CD4-positive, alpha-beta T cell treated with Interleukin-6 at 100 ng/mL for 8 hours (primary cell): Measurements from ENCODE around the gene REEP1.
"Not testable (repeated sequence)": the region's sequence is repeated elsewhere in the genome, so short reads cannot be mapped to it uniquely, and the experiment has no call there.

Experiments used
- DNase-seq: peaks from one replicate; pipeline ENCODE4 v3.0.0-alpha.2; 2020; ENCODE audit warnings: mixed read lengths, low spot score

Gene REEP1

DNA sequence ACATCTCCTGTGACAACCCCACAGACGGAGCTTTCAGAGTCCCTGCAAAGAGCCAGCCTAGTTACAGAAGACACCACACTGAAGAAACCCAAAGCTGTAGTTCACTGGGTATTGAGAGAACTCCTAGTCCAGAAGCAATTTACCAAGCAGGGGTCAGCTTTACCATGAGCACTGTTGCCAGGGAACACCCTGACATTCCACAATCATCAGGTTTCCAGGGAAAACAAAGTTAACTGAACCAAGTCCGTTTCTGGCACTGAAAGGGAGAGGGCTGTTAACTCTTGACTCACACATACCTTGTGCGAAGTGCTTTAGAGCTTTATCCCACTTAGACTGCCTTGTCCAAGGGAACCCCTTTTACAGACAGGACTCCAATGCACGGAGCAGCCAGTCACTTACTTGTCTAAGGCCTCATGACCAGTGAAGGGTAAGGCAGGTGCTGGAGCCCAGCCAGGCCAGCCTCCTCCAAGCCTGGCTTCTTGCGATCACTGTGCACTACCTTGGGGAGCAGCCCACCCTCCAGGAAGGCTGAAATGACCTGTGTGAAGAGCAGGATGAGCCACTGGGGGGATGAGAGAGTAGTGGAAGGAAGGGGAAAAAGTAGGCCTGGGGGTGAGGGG is 53.9 kb downstream of the REEP1 start:
- DNase-seq: no peak

DNA sequence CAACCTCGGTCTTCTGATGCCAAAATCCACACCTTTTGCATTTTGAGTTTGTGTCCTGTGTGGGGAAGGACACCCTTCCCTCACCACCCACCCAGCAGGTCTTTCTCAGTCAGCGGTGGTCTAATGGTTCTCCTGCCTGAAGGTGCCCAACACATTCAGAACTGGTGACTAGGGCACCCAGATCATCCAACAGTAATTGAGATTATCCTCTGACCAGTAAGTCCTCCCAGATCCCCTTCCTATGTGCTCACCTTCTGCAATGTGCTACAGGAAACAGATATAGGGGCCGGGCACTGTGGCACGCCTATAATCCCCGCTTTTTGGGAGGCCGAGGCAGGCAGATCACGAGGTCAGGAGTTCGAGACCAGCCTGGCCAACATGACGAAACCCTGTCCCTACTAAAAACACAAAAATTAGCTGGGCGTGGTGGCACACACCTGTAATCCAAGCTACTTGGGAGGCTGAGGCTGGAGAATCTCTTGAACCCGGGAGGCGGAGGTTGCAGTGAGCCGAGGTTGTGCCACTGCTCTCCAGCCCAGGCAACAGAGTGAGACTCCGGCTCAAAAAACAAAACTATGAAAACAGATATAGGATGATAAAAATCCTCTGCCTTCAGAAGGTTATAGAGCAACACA is 56.2 kb downstream of the REEP1 start:
- DNase-seq: no peak

DNA sequence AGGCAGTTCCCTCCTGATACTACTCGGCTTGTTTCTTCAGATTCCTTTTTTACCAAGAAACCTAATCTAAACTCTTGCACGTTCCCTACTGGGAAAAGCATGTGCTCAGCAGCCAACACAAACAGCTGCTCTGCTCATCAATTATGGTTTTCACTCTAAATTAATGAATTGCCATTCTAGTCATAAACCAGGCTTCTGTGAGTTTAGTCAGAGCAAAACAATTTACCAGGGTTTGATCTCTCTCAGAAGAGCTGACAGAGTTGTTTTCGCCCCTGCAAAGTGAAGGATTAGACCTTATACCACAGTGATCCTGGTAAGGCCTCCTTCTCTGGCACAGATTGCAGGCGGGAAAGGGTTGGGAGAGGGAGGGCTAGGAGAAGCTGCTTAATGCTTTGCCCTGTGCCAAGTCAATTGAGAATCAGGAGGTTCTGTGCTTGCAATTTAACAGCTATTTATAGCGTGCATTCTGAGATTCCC is 57.2 kb downstream of the REEP1 start:
- DNase-seq: no peak

DNA sequence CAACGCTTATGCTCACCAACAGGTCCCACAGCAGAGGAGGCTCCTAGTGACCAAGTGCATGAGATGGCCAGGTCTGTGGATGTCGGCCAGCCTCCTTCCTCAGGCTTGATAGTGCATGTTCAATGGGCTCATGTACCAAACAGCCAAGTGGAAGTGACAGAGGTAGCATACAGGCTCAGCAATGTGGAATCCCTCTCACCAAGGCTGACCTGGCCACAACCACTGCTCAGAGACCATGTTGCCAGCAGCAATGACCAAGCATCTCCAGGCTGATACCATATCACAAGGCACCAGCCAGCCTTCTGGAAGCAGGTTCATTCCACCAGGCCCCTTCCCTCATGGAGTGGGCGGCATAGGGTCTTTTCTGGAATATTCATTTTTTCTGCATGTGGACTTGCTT is 61.5 kb downstream of the REEP1 start:
- DNase-seq: no peak

DNA sequence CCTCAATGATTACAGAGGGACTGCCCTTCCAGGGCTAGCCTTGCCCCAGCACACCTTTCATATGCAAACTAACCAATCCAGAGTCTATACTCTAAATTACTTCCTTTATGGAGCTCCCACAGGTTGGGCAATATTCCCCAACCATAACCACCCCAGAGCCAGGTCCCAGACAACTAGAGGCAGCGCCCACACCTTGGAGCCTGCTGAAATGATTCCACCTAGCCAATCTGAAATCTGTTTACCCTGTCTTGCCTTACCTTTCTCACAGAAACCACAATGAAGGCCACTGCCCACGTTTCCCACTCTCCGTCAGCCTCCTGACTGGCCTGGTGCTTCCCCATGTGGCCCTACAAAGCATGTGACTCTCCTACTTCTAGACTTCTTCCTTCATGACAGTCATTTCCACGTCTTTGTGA is 62.0 kb downstream of the REEP1 start:
- DNase-seq: no peak

DNA sequence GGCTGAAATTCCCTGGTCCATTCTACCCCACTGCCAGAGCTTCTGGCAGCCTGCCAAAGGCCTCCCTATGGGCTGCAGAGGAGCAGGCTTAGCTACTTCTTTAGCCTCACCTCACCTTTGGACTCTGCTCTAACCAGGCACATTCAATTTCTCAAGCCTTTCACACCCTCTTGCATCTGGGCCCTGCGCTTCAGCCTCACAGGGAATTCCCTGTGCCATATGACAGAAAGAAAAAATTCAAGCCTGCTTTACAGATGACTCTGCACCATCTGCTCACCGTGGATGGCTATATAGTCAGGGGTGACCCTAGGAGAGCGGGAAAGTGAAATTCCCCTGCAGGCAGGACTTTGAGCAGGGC is 62.5 kb downstream of the REEP1 start:
- DNase-seq: no peak

DNA sequence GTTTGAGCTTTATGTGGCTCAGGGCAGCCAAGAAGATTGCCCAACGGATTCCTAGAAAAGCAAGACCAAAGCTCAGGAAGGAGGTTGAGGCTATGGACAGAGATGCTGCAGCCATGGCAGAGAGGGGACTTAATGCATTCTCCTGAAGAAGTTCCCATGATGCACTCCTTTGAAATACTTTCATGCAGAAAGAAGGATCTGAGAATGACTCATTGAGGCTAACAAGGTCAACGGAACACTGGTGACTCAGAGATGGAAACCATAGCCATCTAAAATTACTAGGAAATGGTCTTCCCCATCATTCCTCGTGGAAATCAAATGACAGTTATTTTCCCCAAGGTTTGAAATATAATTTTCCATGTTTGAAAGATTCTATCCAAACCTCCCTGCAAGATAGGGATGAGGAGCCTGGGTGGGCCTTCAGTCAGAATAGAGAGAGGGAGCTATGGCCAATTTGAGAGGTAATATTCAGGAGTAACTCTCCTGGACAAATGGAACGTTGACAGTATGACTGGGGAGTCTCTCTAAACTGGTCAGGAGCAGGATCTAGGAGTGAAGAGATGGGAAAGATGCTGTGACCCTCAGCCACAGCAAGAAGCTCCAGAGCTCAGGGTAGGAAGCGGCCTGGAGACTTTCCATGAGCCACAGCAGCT is 63.0 kb downstream of the REEP1 start:
- DNase-seq: no peak

DNA sequence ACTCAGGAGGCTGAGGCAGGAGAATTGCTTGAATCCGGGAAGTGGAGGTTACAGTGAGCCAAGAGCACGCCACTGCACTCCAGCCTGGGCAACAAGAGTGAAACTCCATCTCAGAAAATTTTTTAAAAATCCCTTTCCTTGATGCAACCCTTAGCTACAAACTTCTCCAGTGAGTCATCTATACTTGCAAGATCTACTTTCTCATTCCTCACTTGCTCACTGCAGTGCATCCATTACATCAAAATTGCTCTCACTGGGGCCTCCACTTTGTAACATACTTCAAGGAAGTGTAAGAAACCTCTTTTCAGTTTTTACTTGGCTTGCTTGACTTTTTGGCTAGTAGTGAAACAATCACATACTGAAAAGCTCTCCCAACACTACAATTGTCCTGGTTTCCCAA is 65.3 kb downstream of the REEP1 start:
- no peak for DNase-seq

DNA sequence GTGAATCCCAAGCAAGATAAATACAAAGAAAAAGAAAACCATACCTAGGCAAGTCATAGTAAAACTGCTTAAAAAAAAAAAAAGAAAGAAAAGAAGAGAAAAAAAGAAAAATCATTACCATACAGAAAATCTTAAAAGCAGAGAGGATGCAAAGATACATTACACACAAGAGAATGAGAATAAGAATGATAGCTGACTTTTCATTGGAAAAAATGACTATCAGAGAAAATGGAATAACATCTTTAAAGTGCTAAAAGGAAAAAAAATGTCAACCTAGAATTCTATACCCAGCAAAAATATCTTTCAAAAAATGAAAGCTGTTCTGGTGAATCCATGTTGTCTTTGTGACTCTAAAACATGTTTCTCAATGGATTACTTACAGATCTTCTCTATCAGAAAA is 66.2 kb downstream of the REEP1 start:
- DNase-seq: no peak

DNA sequence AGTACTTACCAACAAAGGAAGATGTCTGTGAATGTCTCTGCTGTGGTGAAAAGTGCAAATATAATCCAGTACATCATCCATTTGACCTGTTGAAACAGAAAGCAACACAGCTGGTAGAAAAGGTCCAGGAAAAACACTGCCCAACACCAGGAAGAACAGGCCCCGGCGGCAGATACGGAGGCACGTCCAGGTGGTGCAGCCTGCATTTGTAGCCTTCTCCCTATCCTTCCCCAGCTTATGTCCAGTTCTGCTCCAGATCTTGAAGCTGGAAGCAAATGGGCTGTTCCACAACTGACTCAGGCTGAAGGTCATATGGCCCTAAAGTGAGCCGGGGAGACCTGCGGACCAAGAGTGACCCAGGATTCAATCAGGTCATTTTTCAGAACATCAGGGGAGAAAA is 73.5 kb downstream of the REEP1 start:
- no peak for DNase-seq

DNA sequence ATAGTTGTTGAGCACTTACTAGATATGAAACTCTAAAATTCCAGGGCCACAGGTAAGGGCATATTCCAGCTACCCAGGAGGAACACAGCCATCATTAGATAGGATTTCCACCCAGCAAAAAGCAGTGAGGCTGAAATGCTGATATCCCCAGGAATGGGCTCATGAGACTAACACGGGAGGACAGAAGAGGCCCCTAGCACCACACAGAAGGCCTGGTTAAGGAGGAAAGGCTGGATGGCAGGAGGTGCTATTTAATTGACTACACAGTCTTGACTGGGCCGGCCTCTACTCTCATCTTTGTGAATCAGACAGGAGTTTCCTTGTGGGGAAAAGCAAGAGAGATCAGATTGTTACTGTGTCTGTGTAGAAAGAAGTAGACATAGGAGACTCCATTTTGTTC is 76.4 kb downstream of the REEP1 start:
- no peak for DNase-seq

DNA sequence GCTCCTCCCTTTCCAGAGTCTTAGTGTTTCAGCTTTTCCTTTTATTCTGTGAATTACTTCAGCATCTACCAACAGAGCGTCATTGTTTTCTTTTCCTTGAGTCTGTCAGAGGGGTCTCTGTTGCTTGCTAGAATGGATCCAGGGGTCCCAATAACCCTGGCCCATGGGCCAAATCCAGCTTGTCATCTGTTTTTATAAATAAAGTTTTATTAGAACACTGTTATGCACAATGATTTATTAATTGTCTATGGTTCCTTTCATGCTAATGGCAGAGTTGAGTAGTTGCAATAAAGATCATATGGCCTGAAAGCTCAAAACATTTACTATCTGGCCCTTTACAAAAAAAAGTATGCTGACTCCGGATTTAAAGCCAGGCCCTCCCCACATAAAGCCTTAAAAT is 79.3 kb downstream of the REEP1 start:
- DNase-seq: no peak

DNA sequence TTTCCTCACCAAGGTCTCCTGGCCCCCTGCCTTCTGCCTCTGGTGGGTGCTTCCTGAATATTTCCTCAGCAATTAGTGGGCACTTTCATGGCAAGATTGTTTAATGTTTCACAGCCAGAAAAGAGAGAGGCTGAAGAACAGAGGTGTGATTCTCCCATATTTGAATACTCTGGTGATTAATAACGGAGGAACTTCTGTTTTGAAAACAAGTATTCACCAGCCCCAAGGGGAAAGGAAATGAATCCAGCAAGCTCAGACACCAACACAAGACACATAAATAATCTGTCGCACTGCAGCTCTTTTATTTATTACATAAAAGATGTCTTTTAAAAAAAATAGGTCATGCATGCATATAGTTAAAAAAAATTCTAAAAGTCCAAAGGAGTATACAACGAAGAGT is 80.4 kb downstream of the REEP1 start:
- DNase-seq: no peak

DNA sequence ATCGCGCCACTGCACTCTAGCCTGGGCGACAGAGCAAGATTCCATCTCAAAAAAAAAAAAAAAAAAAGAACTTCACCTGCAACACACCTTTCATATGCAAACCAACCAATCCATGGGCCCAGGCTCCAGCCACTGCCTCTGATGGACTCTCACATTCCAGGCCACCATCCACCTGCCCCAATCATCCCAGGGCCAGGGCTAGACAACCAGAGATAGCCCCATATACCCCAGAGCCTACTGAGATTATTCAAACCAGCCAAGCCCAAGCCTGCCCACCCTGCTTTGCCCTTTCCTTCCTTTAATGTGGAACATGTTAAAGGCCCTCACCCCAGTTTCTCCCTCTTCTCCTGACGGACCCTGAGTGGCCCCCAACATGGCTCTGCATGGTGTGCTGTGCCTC is 81.1 kb downstream of the REEP1 start:
- DNase-seq: no peak

DNA sequence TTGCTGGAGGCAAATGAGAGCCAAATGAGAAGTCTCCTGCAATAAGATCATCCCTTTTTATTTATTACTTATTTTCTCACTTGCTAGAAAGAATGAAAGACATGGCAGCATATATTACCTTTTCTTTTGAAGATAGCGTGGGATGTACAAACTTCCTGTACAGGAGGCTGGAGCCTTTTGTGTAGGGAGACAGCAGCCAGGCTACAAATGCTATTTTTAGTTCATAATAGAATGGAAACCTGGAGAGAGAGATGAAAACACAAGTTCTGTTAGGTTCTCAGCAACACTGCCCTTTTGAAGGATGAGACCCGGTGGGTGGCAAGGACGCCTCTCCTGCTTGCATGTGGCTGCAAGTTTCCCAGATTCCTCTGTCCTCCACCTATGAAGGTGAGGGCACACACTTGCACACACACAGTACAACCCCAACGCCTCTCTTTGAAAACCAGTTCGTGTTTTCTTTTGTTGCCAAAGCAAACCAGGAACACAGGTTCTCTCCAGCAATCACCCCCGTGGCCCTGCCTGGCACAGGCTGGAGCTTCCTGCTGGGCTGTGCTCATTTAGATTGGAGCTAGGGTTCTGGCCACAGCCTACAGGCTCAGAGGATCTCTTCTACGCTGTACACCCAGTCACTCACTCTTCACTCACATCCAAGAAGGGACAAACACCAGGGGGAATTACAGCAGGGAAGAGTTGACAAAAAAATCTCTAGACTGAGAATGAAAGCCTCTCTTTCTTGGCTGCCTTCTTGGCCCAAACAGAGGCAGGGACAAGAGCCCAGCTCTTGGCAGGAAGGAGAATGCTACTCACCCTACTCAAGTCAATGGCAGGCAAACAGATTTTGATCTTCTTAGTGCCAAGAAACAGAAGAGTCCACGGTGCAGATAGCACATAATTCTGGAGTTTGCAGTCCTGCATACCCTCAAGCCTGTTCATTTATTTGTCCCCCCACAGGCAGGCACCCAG is 82.6 kb downstream of the REEP1 start:
- DNase-seq: no peak

DNA sequence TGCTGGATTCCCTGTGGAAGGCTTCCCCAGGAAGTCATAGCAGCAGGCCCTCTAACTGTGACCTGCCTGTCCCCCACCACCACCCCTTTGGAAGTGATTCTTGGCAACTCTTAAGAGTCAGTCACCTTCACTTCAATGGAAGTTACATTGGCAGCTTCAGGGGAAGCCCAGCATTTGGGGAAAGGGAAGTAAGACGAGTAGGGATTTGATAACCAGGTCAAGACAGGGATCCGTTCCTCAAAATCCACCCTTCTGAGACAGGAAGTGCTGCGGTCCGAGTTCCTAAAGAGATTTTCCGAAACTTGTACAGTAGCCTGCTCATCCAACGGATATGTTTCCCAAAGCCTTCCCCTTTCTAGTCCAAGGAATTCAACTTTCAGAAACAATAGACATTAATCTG is 84.0 kb downstream of the REEP1 start:
- DNase-seq: no peak

DNA sequence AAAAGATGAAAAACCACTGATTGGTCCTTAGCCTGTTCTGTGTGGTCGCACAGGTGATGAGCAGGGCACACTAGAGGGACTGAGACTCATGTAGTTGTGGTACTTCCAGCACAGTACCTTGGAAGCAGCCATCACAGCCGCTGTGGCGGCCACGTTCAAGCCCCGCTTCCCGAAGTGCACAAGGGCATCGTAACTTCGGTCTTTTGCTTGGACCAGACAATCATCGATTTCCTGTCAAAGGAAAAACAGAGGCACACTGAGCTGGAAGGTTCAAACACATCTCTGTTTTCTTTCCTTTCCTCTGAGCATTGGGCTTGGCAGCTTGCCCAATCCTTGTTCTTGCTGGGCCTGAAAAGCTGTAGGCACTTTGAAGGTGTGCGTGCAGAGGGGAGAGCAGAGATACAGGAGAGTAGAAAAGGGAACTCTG is 85.6 kb downstream of the REEP1 start:
- DNase-seq: no peak

DNA sequence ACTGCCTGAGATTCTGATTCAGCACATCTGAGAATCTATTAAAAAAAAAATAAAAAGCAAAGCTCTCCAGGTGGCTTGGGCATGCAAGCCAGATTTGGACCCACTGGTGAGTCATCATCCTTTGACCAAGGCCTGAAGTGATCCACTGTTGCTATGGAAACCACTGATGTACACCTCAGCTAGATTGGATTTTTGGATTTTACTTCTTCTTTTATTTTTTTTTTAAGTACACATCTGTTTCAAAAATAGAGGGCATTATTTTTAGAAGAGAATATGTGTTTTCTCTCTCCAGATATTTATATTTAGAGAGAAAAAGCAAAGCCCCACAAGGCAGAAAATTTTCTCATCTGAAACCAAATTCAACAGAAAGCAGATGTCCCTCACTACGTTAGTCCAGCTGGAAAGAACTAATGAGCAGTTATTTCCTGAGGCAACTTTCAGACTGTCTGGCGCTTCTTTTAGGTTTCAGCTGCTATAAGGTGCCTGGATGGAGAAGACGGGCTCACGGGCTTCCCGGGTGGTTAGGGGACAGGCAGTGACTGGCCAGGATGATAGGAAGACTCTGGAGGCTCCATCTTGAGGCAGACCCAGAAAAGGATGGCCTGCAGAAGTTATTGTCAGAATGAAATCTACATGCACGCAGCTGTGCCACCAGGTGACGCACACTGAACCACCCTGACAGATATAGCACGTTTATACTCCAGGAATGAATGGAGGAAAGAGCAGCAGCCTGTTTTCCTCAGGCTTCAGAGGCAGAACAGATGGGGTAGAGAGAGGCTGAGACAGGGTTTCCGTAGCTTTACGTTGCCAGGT is 87.6 kb downstream of the REEP1 start:
- no peak for DNase-seq

DNA sequence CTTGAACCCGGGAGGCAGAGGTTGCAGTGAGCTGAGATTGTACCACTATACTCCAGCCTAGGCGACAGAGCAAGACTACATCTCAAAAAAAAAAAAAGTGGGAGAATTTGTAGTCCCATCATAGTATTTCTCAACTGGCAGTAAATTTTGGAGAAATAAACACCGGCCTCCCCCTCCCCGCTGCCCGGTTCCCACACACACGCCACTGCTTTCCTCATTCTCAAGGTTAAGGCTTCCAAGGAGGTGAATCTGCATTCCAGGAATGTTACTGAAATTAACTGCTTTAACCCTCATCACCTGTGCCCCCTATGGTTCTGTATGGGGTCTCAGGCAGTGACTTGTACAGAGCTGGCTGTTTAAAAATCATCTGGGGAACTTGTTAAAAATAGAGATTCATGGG is 88.2 kb downstream of the REEP1 start:
- no peak for DNase-seq

DNA sequence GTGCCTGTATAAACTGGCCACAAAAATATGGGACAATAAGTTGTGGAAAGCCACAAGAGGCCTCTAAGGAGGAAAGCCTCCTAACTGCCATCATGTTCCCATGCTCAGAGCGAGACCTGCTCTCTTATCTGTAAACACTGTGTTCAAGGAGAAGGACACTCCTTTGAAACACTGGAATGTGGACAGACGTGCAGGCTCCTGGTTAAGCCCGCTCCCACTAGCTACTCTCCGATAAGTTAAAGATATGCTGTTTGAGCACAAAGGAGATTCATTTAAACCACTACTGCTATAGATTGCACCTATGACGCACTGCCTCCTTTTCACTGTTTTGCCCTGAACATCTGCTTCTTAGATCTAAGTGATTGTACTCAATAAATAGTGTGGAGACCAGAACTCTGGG is 92.2 kb downstream of the REEP1 start:
- DNase-seq: not testable (repeated sequence)

DNA sequence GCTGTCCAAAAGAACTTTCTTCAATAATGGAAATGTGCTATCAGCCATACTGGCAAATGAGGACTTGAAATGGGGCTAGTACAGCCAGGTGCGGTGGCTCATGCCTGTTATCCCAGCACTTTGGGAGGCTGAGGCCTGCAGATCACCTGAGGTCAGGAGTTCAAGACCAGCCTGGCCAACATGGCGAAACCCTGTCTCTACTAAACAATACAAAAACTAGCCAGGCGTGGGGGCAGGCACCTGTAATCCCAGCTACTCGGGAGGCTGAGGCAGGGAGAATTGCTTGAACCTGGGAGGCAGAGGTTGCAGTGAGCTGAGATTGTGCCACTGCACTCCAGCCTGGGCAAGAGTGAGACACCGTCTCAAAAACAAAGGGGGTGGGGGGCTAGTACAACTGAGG is 92.6 kb downstream of the REEP1 start:
- not testable (repeated sequence) for DNase-seq
